ENCODE measurements around the gene PRR36. TPM values are rescaled to one million over a fixed set of nuclear protein-coding genes. Genes with fewer than 3 reads are reported as not detected.

The PRR36 gene
- total and polyA plus RNA-seq, 10 of the 15 experiments (the other 5 are each of a cell fraction or from before 2014, with no cell fraction given), result 0.04 TPM; not detected in 9

- intact Hi-C loops (cut with micrococcal nuclease; ENCODE audit: unreplicated experiment), result loop anchor here (2.0 kb wide), 1 partner anchor 34 kb away; the partner anchor contains the start of gene MAP2K7
- Histone ChIP-seq H3K4me3 (peak overlapping the region; percentile 48; the same call in 1 of the 2 replicates), H3K27ac (ENCODE audit: control insufficient read depth, insufficient read depth) (no peak overlapping the region), H2AFZ (ENCODE audit: control insufficient read depth, low read depth, low read length) (peak overlapping the region; percentile 88), H3K27me3 (replicated peaks in 1 of 2; ENCODE audit: control insufficient read depth in 2 of 2, insufficient read depth in 2 of 2, low read length in 1 of 2) (peaks cover 5 to 7% of the 10 kb centered on the region in 2 experiments; a peak in 3 of 4 replicates), H3K79me2 (ENCODE audit: control insufficient read depth, insufficient read depth, low read length) (no peaks in the 10 kb centered on the region), H3K36me3 (ENCODE audit: control insufficient read depth in 2 of 2, insufficient read depth in 2 of 2, low read length in 1 of 2) (no peaks in the 10 kb centered on the region), H3K9ac (ENCODE audit: control insufficient read depth, insufficient read depth, low read length) (no peak overlapping the region; the same call in 1 of the 2 replicates), H3K4me1 (ENCODE audit: control insufficient read depth, insufficient read depth, low read length) (peaks cover 12% of the 10 kb centered on the region; the same call in 1 of the 2 replicates), H3K9me3 (replicated peaks; ENCODE audit: control insufficient read depth, insufficient read depth, low read length) (no peaks in the 10 kb centered on the region; the same call in 2 of the 3 replicates), H3K4me2 (ENCODE audit: control insufficient read depth, insufficient read depth) (peak overlapping the region; percentile 95), H4K20me1 (ENCODE audit: control insufficient read depth, insufficient read depth) (no peaks in the 10 kb centered on the region)
- ChIA-PET SMC1A (ENCODE audit: uncharacterized antibody, unreplicated experiment) (interaction anchor here (1.1 kb wide), 1 partner anchor 188 kb away, joined by 3 read pairs; the partner anchor contains the start of gene TRAPPC5), CTCF (interaction anchor here (0.6 to 2.0 kb wide), 21 partner anchors 9 to 462 kb away, joined by 3 to 19 read pairs (median 4); partner anchors contain the start of genes MAP2K7, PET100, SNAPC2 and TIMM44), RAD21 (ENCODE audit: unreplicated experiment) (interaction anchor here (0.9 to 1.7 kb wide), 5 partner anchors 34 to 301 kb away, joined by 3 to 8 read pairs (median 4); partner anchors contain the start of genes MAP2K7, SNAPC2 and TRAPPC5), POLR2A (interaction anchor here (0.8 to 1.8 kb wide), 3 partner anchors 10 to 52 kb away, joined by 3 to 5 read pairs (median 4); partner anchors contain the start of gene SNAPC2)
- BruUV-seq (replicated peaks), result no TSS peak
- in situ Hi-C loops (cut with MboI), result no loop called here
- FAIRE-seq (peak; percentile 69), ATAC-seq (peak; percentile 85), DNase-seq (ENCODE audit: low read depth, low spot score) (peak; percentile 13)
- 2% methylated on average over 65 of the region's 67 CpGs for WGBS (ENCODE audit: insufficient coverage, insufficient replicate concordance, low lambda C conversion rate, missing lambda C conversion rate)
- TF ChIP-seq ZZZ3 (IDR thresholded peaks at IDR 0.05; ENCODE audit: control insufficient read depth, insufficient read length, low read depth) (no peak), CBX5 (IDR thresholded peaks at IDR 0.05; ENCODE audit: low read depth) (no peak), SP1 (IDR thresholded peaks at IDR 0.05; ENCODE audit: low read depth, low read length) (no peak), USF1 (IDR thresholded peaks at IDR 0.05; ENCODE audit: borderline replicate concordance, extremely low read length, insufficient read depth, low read depth, low read length) (no peak), SMAD1 (IDR thresholded peaks at IDR 0.05; ENCODE audit: low read depth, partially characterized antibody) (no peak), SMARCA5 (IDR thresholded peaks at IDR 0.05) (peak; percentile 93), RFX5 (IDR thresholded peaks at IDR 0.05; ENCODE audit: low read depth, low read length) (no peak), POLR2AphosphoS5 (IDR thresholded peaks at IDR 0.05; ENCODE audit: low read length) (no peak), ZBTB33 (IDR thresholded peaks at IDR 0.05) (no peak), MAX (IDR thresholded peaks at IDR 0.05; ENCODE audit: low read depth, low read length) (no peak), STAT3 (IDR thresholded peaks at IDR 0.05; ENCODE audit: low read depth, low read length) (no peak), ZBTB11 (CRISPR knock-in tag; IDR thresholded peaks at IDR 0.05) (no peak), BACH1 (IDR thresholded peaks at IDR 0.05; ENCODE audit: borderline replicate concordance) (peak; percentile 78), NBN (IDR thresholded peaks at IDR 0.05) (no peak), IRF5 (IDR thresholded peaks at IDR 0.05; ENCODE audit: borderline replicate concordance) (no peak)
Observed at GRCh38 chr19:7868671-7869452, 5.3 kb downstream of the PRR36 start.
